Mesenchymal stem cell (in vitro differentiated cells and primary cell): Measurements from ENCODE around the gene JOSD1.

Experiments
- DNase-seq: peaks from one replicate; pipeline ENCODE4 v3.0.0-alpha.2; 2013
- H2AFZ ChIP-seq: one replicate; pipeline ENCODE4 v1.6.1; 2013; ENCODE audit warnings: low read depth, mild to moderate bottlenecking, control low read depth, inconsistent platforms, low read length, moderate library complexity
- H2AK5ac ChIP-seq: 2 replicates; pipeline ENCODE4 v1.6.1; 2013; ENCODE audit warnings: low read length, moderate library complexity, mild to moderate bottlenecking, inconsistent platforms; ENCODE audit not compliant: severe bottlenecking
- H2BK120ac ChIP-seq: one replicate; pipeline ENCODE4 v1.6.1; 2013; ENCODE audit warnings: low read depth, mild to moderate bottlenecking, inconsistent platforms, low read length, moderate library complexity
- H2BK12ac ChIP-seq, 2 experiments: one replicate each; pipeline ENCODE4 v1.6.1; 2013; ENCODE audit warnings: inconsistent platforms in 2 of 2, low read length in 2 of 2, mild to moderate bottlenecking in 2 of 2, moderate library complexity in 2 of 2, control low read depth in 1 of 2
- H2BK15ac ChIP-seq: one replicate; pipeline ENCODE4 v1.6.1; 2013; ENCODE audit warnings: mild to moderate bottlenecking, low read depth, inconsistent platforms; ENCODE audit not compliant: poor library complexity, severe bottlenecking
- H2BK5ac ChIP-seq: 2 replicates; pipeline ENCODE4 v1.6.1; 2013; ENCODE audit warnings: low read depth, mild to moderate bottlenecking, low read length, control low read depth, inconsistent platforms; ENCODE audit not compliant: poor library complexity, severe bottlenecking
- H3K14ac ChIP-seq, 2 experiments: one replicate each; pipeline ENCODE4 v1.6.1; 2013; ENCODE audit warnings: inconsistent platforms in 2 of 2, low read length in 2 of 2, control low read depth in 1 of 2, mild to moderate bottlenecking in 1 of 2, moderate library complexity in 1 of 2
- H3K18ac ChIP-seq, 2 experiments: one replicate each; pipeline ENCODE4 v1.6.1; 2013; ENCODE audit warnings: inconsistent platforms in 2 of 2, low read length in 2 of 2, control low read depth in 1 of 2, low read depth in 1 of 2, mild to moderate bottlenecking in 1 of 2
- H3K23ac ChIP-seq, 2 experiments: one replicate each; pipeline ENCODE4 v1.6.1; 2013; ENCODE audit warnings: inconsistent platforms in 2 of 2, low read length in 2 of 2, mild to moderate bottlenecking in 2 of 2, moderate library complexity in 2 of 2, control low read depth in 1 of 2
- H3K27ac ChIP-seq: 2 replicates; pipeline ENCODE4 v1.5.1; 2013; ENCODE audit warnings: mild to moderate bottlenecking, moderate library complexity, low read length, control low read depth, inconsistent platforms; ENCODE audit not compliant: poor library complexity, severe bottlenecking
- H3K27me3 ChIP-seq, 2 experiments: 2 replicates each; pipeline versions ENCODE4 v1.6.1 to v1.7.0; 2013; ENCODE audit warnings: low read length in 2 of 2, mild to moderate bottlenecking in 2 of 2, moderate library complexity in 2 of 2, control low read depth in 1 of 2, inconsistent platforms in 1 of 2; ENCODE audit not compliant: control insufficient read depth in 1 of 2, insufficient read depth in 1 of 2
- H3K36me3 ChIP-seq, 2 experiments: 2 replicates each; pipeline versions ENCODE4 v1.6.1 to v1.7.0; 2013; ENCODE audit warnings: low read length in 2 of 2, control low read depth in 1 of 2, inconsistent platforms in 1 of 2, low read depth in 1 of 2, mild to moderate bottlenecking in 1 of 2; ENCODE audit not compliant: insufficient read depth in 2 of 2, control insufficient read depth in 1 of 2
- H3K4ac ChIP-seq, 2 experiments: one replicate each; pipeline ENCODE4 v1.6.1; 2013; ENCODE audit warnings: inconsistent platforms in 2 of 2, low read length in 2 of 2, mild to moderate bottlenecking in 2 of 2, moderate library complexity in 2 of 2, control low read depth in 1 of 2, low read depth in 1 of 2
- H3K4me1 ChIP-seq: 2 replicates; pipeline ENCODE4 v1.6.1; 2013; ENCODE audit warnings: low read depth, low read length, control low read depth; ENCODE audit not compliant: control insufficient read depth, insufficient read depth
- H3K4me2 ChIP-seq: 2 replicates; pipeline ENCODE4 v1.6.1; 2013; ENCODE audit warnings: low read length, mild to moderate bottlenecking, inconsistent platforms; ENCODE audit not compliant: poor library complexity, severe bottlenecking
- H3K4me3 ChIP-seq, 2 experiments: 2 replicates each; pipeline versions ENCODE4 v1.5.1 to v1.7.0; 2013; ENCODE audit warnings: low read length in 2 of 2, mild to moderate bottlenecking in 2 of 2, control low read depth in 1 of 2, low read depth in 1 of 2; ENCODE audit not compliant: insufficient read depth in 1 of 2
- H3K79me1 ChIP-seq: replicated peaks from 2 replicates; pipeline ENCODE4 v1.6.1; 2013; ENCODE audit warnings: mild to moderate bottlenecking, control low read depth, low read length, inconsistent platforms; ENCODE audit not compliant: poor library complexity, severe bottlenecking
- H3K9ac ChIP-seq: 2 replicates; pipeline ENCODE4 v1.7.0; 2013; ENCODE audit warnings: mild to moderate bottlenecking, low read length, moderate library complexity
- H3K9me3 ChIP-seq: 2 replicates; pipeline ENCODE4 v1.7.0; 2013; ENCODE audit warnings: mild to moderate bottlenecking, low read length; ENCODE audit not compliant: control insufficient read depth
- H4K8ac ChIP-seq: one replicate; pipeline ENCODE4 v1.6.1; 2013; ENCODE audit warnings: inconsistent platforms, mild to moderate bottlenecking, low read length, moderate library complexity
- H4K91ac ChIP-seq: one replicate; pipeline ENCODE4 v1.6.1; 2013; ENCODE audit warnings: mild to moderate bottlenecking, low read length, inconsistent platforms
- WGBS: methylation state at CpG from one replicate; pipeline ENCODE4 v1.1.7; 2013; ENCODE audit warnings: mixed read lengths; 5-methylcytosine and 5-hydroxymethylcytosine counted together

The JOSD1 gene

DNA sequence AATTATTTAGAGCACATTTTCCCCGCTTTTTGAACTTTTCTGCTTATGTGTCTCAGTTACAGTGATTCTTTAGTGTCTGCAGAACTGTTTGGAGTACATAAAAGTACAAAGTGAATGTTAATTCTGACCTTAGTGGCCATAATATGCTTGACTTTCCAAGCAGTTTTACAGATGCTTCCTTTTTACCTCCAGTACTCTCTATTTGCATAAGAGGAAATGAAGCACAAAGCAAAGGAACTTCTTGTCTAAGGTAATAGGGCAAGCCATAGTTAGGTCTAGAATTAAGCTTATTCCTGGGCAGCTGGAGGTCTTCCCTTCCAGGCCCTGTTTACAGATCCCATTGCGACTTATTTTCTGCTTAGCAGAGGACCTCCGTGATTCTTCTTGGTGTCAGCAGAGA lies 8.6 kb upstream of the JOSD1 start:
- Histone ChIP-seq H3K9me3 (no peaks in the 10 kb centered on the region), H4K91ac (no peak overlapping the region), H3K4me3 (no peak overlapping the region), H2BK15ac (no peak overlapping the region), H3K18ac (no peak overlapping the region), H2BK120ac (no peak overlapping the region), H2AK5ac (no peak overlapping the region), H3K27ac (no peak overlapping the region), H3K4me1 (peaks cover 13% of the 10 kb centered on the region), H2BK5ac (no peak overlapping the region), H4K8ac (no peak overlapping the region), H3K36me3 (peaks cover 3 to 32% of the 10 kb centered on the region in 2 experiments), H3K79me1 (peaks cover 13% of the 10 kb centered on the region), H3K14ac (no peak overlapping the region), H3K23ac (no peak overlapping the region), H3K4ac (no peak overlapping the region), H3K4me2 (no peak overlapping the region), H3K27me3 (no peaks in the 10 kb centered on the region), H2BK12ac (no peak overlapping the region), H2AFZ (no peak overlapping the region), H3K9ac (no peak overlapping the region)
- DNase-seq: no peak
- WGBS: 100% methylated on average over 3 of the region's 3 CpGs

DNA sequence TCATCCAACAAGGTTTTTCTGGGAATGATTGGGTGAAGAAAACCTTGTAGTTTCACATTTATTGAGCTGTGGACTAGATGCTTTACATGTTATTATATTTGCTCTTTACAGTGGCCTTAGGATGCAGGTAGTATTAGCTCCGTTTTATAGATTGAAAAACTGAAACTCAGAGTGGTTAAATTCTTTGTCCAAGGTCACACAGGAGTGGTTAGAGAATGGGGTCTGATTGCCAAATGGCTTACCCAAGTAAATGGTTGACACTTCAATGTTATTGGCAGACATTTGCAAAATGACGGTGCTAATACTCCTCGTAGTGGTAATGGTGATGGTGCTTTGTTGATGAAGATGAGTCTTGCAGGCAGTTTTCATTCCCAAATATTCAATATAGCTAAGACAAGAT lies 7.2 kb upstream of the JOSD1 start:
- H3K14ac ChIP-seq: no peak overlapping the region
- peaks cover 3 to 32% of the 10 kb centered on the region in 2 experiments for H3K36me3 ChIP-seq
- H3K23ac ChIP-seq: no peak overlapping the region
- no peak overlapping the region for H2BK12ac ChIP-seq
- H2BK5ac ChIP-seq: no peak overlapping the region
- peaks cover 10% of the 10 kb centered on the region for H3K4me1 ChIP-seq
- H3K4me2 ChIP-seq: no peak overlapping the region
- H4K8ac ChIP-seq: no peak overlapping the region
- no peak overlapping the region for H3K9ac ChIP-seq
- over 99% methylated on average over 2 of the region's 3 CpGs for WGBS
- H3K4me3 ChIP-seq: peak overlapping the region in 1 of 2 experiments; percentile 78
- no peak overlapping the region for H2BK120ac ChIP-seq
- no peak overlapping the region for H2BK15ac ChIP-seq
- no peak overlapping the region for H2AK5ac ChIP-seq
- no peak overlapping the region for H4K91ac ChIP-seq
- H2AFZ ChIP-seq: no peak overlapping the region
- no peak overlapping the region for H3K27ac ChIP-seq
- H3K79me1 ChIP-seq: peaks cover 13% of the 10 kb centered on the region
- DNase-seq: no peak
- H3K18ac ChIP-seq: no peak overlapping the region
- no peaks in the 10 kb centered on the region for H3K9me3 ChIP-seq
- H3K4ac ChIP-seq: no peak overlapping the region
- H3K27me3 ChIP-seq: no peaks in the 10 kb centered on the region

DNA sequence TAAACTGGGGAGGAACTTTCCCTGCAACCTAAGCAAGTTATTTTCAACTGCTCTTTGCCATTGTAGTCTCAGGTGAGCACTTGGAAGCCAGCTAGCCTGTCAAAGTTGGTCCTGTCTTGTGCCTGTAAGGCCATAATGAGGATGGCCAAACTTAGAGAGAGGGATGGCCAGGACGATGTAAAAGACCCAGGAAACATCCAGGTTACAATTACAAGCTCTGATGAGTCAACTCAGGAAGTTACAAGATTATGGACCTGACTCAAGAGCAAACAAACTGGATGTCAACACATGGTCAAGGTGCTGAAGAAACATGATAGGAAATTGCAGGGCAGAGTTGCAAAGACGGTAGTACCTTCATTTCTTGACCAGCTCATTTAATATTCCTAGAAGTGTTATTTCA lies 6.6 kb upstream of the JOSD1 start:
- Histone ChIP-seq H3K9me3 (no peaks in the 10 kb centered on the region), H3K9ac (peak overlapping the region; percentile 83), H3K23ac (no peak overlapping the region), H3K79me1 (peaks cover 10% of the 10 kb centered on the region), H2BK120ac (no peak overlapping the region), H4K91ac (no peak overlapping the region), H3K4me2 (peak overlapping the region; percentile 79), H2BK15ac (no peak overlapping the region), H4K8ac (no peak overlapping the region), H3K4me1 (peaks cover 10% of the 10 kb centered on the region), H3K18ac (no peak overlapping the region), H3K4ac (no peak overlapping the region), H3K36me3 (peaks cover under 1 to 25% of the 10 kb centered on the region in 2 experiments), H2AFZ (no peak overlapping the region), H3K27me3 (no peaks in the 10 kb centered on the region), H3K14ac (no peak overlapping the region), H2BK12ac (no peak overlapping the region), H3K4me3 (peak overlapping the region in 1 of 2 experiments; percentile 78), H2BK5ac (no peak overlapping the region), H3K27ac (no peak overlapping the region), H2AK5ac (no peak overlapping the region)
- 0% methylated on average over 1 of the region's 2 CpGs for WGBS
- DNase-seq: peak; percentile 69

DNA sequence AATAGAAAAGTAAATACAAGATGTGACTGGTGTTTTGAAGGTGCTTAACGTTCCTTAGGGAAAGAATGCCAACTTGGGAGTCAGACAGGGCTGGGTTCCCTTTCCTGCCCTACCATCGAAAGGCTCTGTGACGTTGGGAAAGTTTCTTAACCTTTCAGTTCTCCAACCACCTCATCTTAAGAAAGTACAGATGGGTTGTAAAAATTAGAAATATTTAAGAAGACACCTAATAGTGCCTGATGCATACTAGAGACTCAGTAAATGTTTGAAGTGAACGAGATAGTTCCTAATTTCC lies 6.1 kb upstream of the JOSD1 start:
- H3K23ac ChIP-seq: no peak overlapping the region
- peak overlapping the region in 1 of 2 experiments; percentile 45 for H3K18ac ChIP-seq
- no peak overlapping the region for H2AK5ac ChIP-seq
- no peak for DNase-seq
- peaks cover 10% of the 10 kb centered on the region for H3K4me1 ChIP-seq
- no peak overlapping the region for H4K91ac ChIP-seq
- WGBS: 0% methylated on average over 1 of the region's 4 CpGs
- peaks cover 0 to 21% of the 10 kb centered on the region in 2 experiments for H3K36me3 ChIP-seq
- peak overlapping the region; percentile 78 to 99 for H3K4me3 ChIP-seq
- peaks cover 5% of the 10 kb centered on the region for H3K79me1 ChIP-seq
- no peaks in the 10 kb centered on the region for H3K27me3 ChIP-seq
- no peaks in the 10 kb centered on the region for H3K9me3 ChIP-seq
- H2BK15ac ChIP-seq: no peak overlapping the region
- peak overlapping the region; percentile 79 for H3K4me2 ChIP-seq
- H3K27ac ChIP-seq: peak overlapping the region; percentile 71
- H2BK5ac ChIP-seq: no peak overlapping the region
- H3K9ac ChIP-seq: peak overlapping the region; percentile 83
- H2AFZ ChIP-seq: no peak overlapping the region
- no peak overlapping the region for H4K8ac ChIP-seq
- H3K4ac ChIP-seq: no peak overlapping the region
- no peak overlapping the region for H3K14ac ChIP-seq
- no peak overlapping the region for H2BK120ac ChIP-seq
- no peak overlapping the region for H2BK12ac ChIP-seq
